Stromal cell of bone marrow (primary cell): ENCODE measurements around the gene LRRC31.
A peak's percentile ranks its signal among the peaks of the same experiment; 100 is the strongest.

ENCODE experiments used
- DNase-seq: peaks from one replicate; pipeline ENCODE4 v3.0.0-alpha.2; 2012; ENCODE audit warnings: low read depth

The LRRC31 gene

GRCh38 chr3:169863458-169863899, 6.3 kb downstream of the LRRC31 start:
- DNase-seq, result peak; percentile 36

DNA sequence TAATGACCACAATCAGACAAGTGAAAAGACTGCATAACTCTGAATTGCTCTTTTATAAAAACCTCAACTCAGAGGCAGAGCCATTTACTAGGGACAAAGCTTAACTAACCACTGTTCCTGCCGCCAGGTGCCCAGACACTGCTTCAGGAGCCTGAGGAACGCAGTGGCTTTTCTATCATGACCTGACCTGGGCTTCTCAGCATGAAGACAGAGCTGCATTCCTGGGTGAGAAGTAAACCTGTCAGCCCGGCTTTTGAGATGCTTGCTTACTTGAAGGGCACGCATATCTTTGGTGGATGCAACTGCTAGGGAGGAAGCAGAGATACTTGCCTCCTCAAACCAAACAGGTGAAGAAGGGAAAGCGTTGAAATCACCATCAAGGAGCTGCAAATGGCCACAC, 7.9 kb downstream of the LRRC31 start:
- no peak for DNase-seq

GRCh38 chr3:169857811-169858210, 11.9 kb downstream of the LRRC31 start:
- DNase-seq, result no peak

DNA sequence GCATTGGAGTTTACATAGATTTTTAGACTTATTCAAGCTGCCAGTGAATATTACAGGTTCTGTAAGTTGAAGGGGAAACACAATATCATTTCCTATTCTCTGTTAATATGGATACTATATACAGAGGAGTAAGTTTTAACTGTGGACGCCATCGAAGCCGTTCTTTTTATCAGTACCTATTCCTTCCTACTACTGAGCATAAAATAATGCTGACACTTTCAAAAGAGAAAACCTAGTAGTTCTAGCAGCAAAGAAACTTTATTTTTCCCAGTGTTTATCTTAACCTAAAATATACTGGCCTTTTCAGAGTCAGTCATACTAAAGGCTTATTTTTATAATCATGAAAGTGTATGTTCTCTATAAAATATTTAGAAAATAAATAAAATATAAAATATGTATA, 14.2 kb downstream of the LRRC31 start:
- DNase-seq, result no peak

DNA sequence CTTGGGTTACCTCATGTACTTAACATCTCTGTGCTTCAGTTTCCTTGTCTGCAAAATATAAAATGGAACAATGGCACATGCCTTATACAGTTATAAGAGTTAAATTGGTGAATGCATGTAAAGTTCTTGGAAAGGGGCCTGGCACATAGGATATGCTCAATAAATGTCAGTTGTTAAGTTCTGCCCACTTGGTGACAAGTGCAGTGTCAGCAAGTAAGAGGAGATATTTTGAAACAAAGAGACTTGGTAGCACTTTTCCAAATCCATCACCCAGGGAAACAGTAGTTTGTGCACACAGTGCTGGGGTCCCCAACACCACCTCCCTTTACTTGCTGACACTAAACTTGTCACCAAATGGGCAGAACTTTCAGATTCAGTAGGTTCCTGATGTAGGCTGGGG, 19.1 kb downstream of the LRRC31 start:
- DNase-seq, result no peak

DNA sequence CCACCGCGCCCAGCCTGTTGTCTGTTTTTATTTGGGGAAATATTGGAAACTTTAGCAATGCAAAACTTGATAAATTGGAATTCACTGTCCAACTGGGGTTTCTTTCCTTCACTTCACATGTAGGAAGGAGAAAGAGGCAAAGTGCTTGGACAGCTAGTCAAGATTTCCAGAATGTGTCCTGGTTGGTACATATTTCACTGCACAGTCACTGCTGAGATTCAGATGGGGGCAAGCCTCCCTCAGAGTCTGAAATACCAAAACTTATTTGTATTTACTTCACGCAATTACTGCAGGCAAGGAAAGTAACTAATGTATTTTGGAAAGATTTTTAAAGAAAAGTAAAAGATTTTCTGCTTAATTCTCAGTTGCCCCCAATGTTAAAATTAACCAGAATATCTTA, 21.0 kb downstream of the LRRC31 start:
- DNase-seq, result no peak

- no peak for DNase-seq
These were observed 21.8 kb downstream of the LRRC31 start for GRCh38 chr3:169847896-169848295.

GRCh38 chr3:169846458-169847193, 23.1 kb downstream of the LRRC31 start:
- peak; percentile 12 for DNase-seq

DNA sequence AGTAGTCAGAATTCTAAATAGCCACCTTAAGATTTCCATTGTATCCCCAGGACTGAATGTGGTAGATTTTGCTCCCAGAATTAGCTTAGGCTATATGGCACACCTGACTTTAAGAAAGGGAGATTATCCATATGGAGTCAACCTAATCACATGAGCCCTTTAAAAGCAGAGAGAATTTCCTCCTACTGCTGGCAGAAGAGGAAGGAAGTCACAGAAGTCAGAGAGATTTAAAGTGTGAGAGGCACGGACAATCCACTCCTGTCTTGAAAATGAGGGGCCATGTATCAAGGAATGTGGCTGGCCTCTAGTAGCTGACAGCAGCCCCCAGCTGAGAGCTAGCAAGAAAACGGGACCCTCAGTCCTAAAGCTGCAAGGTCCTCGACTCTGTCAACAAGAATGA, 26.8 kb downstream of the LRRC31 start:
- no peak for DNase-seq

DNA sequence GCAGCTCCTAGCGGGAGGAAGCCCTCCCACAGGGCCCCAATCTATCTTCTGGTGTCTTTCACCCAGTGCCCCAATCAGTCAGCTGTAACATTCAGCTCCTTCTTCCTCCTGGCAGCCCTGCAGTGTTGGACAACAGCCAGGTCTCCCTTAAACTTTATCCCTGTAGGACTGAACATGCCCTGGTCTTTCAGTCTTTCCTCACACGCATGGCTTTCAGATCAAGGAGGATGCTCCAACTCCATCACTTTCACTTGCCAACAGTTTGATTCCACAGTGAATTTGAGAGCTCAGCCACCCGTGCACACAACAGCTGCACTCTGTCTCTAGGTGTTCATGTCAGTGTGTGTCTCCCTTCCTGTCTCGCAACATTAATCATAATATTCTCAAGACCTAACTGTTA, 28.6 kb downstream of the LRRC31 start:
- DNase-seq, result no peak

DNA sequence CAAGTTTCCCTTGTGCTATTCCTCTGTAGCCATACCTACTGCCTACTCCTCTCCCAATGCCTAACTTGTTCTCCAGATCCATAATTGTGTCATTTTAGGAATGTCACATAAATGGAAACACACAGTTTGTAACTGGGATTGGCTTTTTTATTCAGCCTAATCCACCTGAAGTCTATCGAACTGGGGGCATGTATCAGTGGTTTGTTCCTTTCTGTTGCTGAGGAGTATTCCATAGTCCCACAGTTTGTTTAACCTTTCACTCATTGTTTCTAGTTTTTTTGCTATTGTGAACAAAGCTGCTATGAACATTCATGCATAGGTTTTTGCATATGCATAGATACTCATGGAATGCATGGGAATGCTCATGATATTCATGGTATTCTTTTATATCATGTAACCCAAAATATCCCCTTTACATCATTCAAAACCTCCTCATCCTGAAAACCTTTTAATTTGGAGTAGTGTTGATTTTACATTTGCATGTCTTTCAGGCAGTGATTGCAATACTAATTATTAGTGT, 31.2 kb downstream of the LRRC31 start:
- DNase-seq, result no peak

- no peak for DNase-seq
These were observed 32.8 kb downstream of the LRRC31 start for GRCh38 chr3:169836942-169837275.

GRCh38 chr3:169836078-169836941, 33.4 kb downstream of the LRRC31 start:
- no peak for DNase-seq

GRCh38 chr3:169835533-169835932, 34.2 kb downstream of the LRRC31 start:
- DNase-seq, result no peak

DNA sequence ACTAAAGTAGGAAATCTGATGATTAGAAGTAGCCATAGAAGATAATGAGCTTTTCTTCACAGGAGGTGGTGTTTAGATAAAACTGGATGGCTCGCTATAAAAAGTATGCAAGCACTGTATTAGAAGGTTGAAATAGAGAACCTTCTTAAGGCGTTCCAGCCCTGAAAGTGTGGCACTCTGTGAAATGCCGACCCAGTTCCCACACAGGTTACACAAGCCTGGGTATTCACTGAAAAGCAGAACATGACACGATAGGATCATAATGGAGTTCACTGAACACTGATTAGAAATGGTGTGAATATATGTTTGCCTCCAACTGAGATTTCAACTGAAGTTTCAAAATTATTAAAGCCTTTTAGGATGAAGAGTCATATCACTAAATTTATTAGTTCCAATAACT, 42.0 kb downstream of the LRRC31 start:
- no peak for DNase-seq

DNA sequence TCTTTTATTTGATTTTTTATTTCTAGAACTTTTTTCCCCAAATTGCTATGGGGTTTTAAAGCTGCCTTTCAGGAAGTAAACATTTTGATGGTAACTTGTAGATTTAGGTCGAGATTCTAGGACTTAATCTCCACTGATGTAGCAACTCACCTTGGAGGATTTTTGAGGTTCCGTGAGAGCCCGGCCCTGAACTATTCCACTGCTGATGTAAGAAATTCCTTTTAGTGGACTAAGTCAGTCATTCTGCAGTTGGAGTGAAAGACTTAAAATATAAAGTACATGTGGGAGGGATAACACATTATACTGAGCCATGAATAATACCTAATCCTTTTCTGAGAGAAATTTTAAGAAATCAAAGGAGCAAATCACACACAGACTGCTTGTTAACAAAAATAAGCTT, 44.4 kb downstream of the LRRC31 start:
- DNase-seq, result no peak

- DNase-seq, result no peak
These were observed 46.8 kb downstream of the LRRC31 start for GRCh38 chr3:169822983-169823382.

DNA sequence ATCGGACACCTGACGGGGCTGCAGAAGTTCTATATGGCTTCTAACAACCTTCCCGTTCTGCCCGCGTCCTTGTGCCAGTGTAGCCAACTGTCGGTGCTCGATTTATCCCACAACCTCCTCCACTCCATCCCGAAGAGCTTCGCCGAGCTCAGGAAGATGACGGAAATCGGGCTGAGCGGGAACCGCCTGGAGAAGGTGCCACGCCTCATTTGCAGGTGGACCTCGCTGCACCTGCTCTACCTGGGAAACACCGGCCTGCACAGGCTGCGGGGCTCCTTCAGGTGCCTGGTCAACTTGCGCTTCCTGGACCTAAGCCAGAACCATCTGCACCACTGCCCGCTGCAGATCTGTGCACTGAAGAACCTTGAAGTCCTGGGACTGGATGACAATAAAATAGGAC, 47.2 kb downstream of the LRRC31 start:
- no peak for DNase-seq

DNA sequence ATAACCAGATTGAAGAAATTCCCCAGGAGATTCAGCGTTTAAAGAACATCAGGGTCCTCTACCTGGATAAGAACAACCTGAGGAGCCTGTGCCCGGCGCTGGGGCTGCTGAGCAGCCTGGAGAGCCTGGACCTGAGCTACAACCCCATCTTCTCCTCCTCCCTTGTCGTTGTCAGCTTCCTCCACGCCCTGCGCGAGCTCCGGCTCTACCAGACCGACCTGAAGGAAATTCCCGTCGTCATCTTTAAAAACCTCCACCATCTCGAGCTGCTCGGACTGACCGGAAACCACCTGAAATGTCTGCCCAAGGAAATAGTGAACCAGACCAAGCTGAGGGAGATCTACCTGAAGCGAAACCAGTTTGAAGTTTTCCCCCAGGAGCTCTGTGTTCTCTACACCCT, 47.6 kb downstream of the LRRC31 start:
- no peak for DNase-seq

GRCh38 chr3:169818316-169818715, 51.4 kb downstream of the LRRC31 start:
- no peak for DNase-seq

DNA sequence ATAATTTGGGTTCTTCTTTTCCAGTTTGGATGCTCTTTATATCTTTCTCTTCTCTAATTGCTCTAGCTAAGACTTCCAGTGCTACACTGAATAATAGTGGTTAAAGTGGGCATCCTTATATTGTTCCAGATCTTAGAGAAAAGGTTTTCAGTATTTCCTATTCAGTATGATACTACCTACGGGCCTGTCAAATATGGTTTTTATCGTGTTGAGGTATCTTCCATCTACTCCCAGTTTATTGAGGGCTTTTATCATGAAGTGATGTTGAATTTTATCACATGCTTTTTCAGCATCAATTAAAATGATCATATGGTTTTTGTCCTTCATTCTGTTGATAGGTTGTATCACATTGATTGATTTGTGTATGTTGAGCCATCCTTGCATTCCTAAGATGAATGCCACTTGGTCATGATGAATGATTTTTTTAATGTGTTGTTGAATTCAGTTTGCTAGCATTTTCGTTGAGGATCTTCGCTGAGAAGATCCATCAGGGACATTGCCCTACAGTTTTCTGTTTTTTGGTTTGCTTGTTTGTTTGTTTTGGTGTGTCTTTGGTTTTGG, 54.1 kb downstream of the LRRC31 start:
- DNase-seq, result no peak

- no peak for DNase-seq
These were observed 55.8 kb downstream of the LRRC31 start for GRCh38 chr3:169813757-169814517.
